Measurements from ENCODE around the gene FGFBP2. TPM values are rescaled to one million over a fixed set of nuclear protein-coding genes. Genes with fewer than 3 reads are reported as not detected.
"Not testable (repeated sequence)": the region's sequence is repeated elsewhere in the genome, so short reads cannot be mapped to it uniquely, and the experiment has no call there.

FGFBP2 gene
- total RNA-seq, 1 donor from 2014 or later = 5.7 TPM

- intact Hi-C loops (cut with micrococcal nuclease) = no loop called here
Observed at GRCh38 chr4:15931451-15932210, 31.3 kb downstream of the FGFBP2 start.

DNA sequence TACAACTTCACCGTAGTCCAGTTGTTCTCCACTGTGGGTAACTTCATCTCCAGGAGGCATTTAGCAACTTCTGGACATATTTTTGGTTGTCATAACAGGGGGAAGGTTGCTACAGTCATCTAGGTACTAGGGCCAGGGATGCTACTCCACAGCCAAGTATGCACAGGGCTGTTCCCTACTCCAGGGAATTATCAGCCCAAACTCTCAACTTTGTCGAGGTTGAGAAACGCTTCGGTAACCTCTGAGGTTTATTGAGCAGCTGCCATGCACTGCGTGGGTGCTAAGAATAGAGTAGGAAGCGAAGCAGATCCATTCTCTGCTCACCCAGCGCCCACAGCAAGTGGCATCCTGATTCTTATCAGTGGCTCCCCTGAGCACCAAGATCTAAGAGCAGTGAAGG, 32.7 kb downstream of the FGFBP2 start:
- intact Hi-C loops (cut with micrococcal nuclease) = no loop called here

DNA sequence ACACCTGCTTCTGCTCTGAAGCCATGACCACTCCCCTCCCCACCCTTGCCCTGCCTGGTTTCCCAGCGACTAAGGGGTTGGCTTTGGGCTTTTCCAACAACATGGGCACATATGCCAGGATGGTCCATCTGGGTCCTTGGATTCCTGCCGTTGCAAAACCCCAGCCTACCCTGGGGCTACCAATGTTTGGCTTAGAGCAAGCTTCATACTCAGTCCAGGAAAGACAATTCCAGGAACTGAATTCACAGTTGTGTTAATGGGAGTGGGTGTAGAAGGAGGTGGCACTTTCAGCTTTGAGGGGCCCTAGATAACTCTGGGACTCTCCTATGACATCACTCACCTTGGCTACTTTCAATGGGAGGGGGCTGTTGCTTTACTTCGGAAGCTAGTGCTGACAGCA, 33.4 kb downstream of the FGFBP2 start:
- intact Hi-C loops (cut with micrococcal nuclease) = no loop called here

DNA sequence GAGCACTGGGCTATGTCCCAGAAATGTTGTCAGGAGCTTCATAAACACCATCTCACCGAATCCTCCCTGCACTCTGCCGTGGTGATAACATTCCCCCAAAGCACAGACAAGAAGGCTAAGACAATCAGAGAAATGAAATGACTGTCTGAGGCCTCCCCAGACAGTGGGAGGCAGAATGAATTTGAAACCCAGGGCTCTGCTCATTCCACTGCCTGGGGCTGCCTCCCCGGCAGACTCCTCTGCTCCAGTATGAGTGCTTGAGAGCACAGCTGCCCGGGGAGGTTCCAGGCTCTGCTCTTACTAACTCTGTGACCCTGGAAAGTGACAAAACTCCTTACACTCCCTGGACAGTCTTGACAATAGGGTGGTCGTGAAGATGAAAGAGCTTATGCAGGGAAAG, 34.1 kb downstream of the FGFBP2 start:
- intact Hi-C loops (cut with micrococcal nuclease) = no loop called here

DNA sequence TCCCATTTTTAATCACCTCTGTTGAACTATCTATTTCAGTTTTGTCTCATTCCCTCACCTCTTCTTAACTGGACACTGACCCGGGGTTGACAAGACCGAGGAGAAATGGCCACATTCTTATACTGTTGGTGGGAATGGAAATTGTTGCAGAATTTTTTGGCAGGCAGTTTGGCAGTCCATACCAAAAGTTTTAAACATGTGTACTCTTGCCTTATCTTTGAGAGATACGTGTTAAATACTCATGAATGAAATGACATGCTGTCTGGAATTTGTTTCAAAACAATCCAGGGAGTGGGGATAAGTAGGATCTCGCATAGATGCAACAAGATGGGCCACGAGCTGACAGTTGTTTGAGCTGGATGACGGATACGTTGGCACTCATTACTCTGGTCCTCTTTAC, 36.5 kb downstream of the FGFBP2 start:
- intact Hi-C loops (cut with micrococcal nuclease) = no loop called here

GRCh38 chr4:15925830-15926229, 37.1 kb downstream of the FGFBP2 start:
- intact Hi-C loops (cut with micrococcal nuclease) = no loop called here

- intact Hi-C loops (cut with micrococcal nuclease) = no loop called here
Observed at GRCh38 chr4:15921592-15921932, 41.4 kb downstream of the FGFBP2 start.

- intact Hi-C loops (cut with micrococcal nuclease) = no loop called here
Observed at GRCh38 chr4:15920723-15921591, 42.0 kb downstream of the FGFBP2 start.

- intact Hi-C loops (cut with micrococcal nuclease) = no loop called here
Observed at GRCh38 chr4:15918484-15919129, 44.4 kb downstream of the FGFBP2 start.

GRCh38 chr4:15917297-15917696, 45.7 kb downstream of the FGFBP2 start:
- intact Hi-C loops (cut with micrococcal nuclease) = no loop called here

- intact Hi-C loops (cut with micrococcal nuclease) = not testable (repeated sequence)
Observed at GRCh38 chr4:15916358-15916757, 46.6 kb downstream of the FGFBP2 start.

- intact Hi-C loops (cut with micrococcal nuclease) = no loop called here
Observed at GRCh38 chr4:15914736-15915135, 48.2 kb downstream of the FGFBP2 start.

DNA sequence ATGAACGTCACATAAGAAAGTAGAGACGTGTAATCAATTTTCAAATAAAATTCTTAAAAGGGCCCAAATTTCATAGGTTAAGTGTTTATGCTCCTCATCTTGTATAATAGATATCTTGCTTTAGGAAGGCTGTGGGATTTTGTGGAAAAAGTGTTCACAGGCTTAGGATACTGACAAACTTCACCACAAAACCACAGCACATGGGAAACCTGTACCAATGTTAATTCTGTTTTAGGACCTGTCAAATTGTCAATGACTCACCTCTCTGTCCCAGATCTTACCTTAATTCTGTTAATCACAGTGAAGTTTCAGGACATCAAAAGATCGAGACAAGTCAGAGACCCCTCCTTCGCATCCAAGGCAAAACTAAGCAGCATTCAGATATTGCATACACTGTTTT, 48.7 kb downstream of the FGFBP2 start:
- intact Hi-C loops (cut with micrococcal nuclease) = no loop called here

DNA sequence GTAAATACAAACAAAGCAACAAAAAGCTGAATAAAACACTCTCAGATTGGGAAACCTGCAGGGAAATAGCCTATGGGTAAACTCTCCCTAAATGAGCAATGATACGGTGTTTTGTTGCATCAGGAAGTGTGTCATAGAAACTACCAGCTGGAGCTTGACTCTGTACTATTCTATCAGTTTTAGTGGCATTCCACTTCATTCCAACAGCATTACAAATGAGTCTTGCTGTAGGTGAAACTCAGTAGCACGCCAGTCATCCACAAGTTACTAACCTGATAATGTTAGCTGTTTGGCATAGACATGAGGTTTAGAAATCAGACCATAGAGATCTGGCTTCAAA, 49.4 kb downstream of the FGFBP2 start:
- intact Hi-C loops (cut with micrococcal nuclease) = no loop called here

DNA sequence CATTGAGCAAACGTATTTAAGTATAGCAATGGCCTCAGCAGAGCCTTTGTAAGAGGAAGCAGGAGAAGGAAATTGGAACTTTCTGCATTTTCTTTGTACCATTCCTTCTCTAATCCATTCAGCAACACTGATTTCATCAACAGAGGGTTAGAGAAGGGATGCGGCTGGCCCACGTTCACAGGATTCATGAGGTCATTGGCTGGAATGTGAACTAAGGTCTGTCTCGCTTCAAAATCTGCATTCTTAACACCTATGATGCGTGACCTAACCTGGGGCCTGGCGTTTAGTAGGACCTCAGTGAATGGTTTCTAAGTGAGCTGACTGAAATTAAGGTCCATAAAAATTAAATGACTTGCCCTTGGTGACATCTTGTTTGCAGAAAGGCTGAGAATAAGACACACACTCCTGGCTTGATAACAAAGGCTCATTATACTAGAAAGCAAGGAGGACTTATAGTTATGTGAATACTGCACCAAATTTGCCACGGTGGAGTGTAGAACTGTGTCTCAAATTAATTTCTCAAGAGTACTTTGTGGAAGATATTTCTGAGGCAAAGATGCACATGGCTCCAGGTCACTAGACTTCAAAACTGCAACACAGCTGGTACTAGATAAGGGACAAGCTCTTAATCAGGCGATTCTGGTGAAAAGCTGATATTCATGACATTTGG, 49.9 kb downstream of the FGFBP2 start:
- intact Hi-C loops (cut with micrococcal nuclease) = no loop called here

- intact Hi-C loops (cut with micrococcal nuclease) = no loop called here
Observed at GRCh38 chr4:15912236-15912635, 50.7 kb downstream of the FGFBP2 start.

Other genes starting within 250 kb of the FGFBP2 start
- gene CD38, start 184.8 kb downstream of the FGFBP2 start, total RNA-seq = 213 and 216 TPM in 2 replicates
- not detected in 2 replicates for gene FGFBP1, start 24.4 kb downstream of the FGFBP2 start, total RNA-seq
- gene PROM1, start 120.8 kb upstream of the FGFBP2 start, total RNA-seq = not detected in 2 replicates